Colon (tissue), 2 donors: ENCODE results near the gene TMEM132E.
"Not testable (repeated sequence)": the region's sequence is repeated elsewhere in the genome, so short reads cannot be mapped to it uniquely, and the experiment has no call there.

Experiments
- FAIRE-seq: peaks from 2 replicates; lab custom pipeline; 2012; peaks lifted over from hg19 to GRCh38; lab: Jason Lieb, UNC
- donor health status: control.
- donor health status: control.

TMEM132E gene, protein sequence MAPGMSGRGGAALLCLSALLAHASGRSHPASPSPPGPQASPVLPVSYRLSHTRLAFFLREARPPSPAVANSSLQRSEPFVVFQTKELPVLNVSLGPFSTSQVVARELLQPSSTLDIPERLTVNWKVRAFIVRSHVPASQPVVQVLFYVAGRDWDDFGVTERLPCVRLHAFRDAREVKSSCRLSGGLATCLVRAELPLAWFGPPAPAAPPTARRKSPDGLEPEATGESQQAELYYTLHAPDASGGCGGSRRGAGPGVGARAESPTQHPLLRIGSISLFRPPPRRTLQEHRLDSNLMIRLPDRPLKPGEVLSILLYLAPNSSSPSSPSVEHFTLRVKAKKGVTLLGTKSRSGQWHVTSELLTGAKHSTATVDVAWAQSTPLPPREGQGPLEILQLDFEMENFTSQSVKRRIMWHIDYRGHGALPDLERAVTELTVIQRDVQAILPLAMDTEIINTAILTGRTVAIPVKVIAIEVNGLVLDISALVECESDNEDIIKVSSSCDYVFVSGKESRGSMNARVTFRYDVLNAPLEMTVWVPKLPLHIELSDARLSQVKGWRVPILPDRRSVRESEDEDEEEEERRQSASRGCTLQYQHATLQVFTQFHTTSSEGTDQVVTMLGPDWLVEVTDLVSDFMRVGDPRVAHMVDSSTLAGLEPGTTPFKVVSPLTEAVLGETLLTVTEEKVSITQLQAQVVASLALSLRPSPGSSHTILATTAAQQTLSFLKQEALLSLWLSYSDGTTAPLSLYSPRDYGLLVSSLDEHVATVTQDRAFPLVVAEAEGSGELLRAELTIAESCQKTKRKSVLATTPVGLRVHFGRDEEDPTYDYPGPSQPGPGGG (N-terminal part only)

DNA sequence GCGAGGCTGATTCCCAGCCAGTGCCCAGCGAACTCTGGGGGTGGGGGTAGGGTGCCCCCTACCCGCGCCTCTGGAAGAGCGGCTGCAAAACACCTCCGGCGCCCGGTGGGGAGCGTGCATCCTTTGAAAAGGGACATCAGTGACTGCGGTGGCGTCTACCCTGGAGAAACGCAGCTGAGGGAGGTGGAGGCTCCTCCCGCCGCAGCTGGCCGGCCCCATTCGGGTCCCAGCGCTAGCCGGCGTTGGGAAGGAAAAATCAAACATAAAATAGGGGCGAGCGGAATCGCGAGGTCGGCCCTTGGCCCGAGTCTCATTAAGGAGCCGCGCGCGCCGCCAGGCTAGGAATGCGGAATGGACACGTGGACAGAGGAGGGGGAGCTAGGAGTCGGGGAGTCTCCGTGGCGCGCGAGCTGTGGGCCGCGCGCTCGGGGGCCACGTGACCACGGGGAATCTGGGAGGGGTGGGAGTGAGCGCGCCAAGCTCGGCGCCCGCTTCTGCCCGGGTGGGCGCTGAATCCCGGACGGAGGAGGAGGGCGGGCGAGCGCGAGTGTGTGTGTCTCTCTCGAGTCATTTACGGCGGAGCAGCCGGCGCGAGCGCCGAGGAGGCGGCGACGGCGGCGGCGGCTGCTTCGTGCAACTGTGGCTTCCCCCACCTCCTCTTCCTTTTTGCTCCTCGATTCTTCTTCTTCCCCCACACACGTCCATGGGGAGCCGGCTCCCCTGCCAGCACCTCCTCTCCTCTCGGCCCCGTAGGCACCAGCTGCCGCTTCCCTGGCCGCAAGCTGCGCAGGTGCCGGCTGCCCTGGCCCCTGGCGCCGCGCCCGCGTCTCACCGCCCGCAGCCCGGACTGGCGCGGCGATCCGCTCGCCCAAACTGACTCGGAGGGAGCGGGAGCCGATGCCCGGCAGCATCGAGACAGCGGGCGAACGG lies at the start of gene TMEM132E:
TSS of gene TMEM132E (plus strand) at position 566 of the 930 bp plus-strand sequence. CDS start 1,495 bp downstream, outside the sequence.
- FAIRE-seq, result no peak

DNA sequence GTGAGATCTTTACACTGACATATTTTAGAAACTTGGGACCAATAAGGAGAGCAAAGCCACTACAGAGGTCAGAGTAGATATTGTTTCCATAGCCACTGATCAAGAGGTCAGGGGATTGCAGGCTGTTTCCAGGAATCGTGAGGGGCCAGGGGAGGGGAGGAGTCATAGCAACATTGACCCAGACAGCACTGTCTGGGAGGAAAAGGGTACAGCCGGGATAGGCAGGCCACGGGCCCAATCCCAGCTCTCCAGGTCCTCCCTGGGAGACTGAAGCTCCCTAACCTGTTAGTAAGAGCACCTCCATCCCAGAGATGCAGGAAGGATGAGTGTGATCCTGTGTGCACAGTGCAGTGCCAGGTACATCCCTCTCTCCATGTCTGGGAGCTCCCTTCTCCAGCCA lies 48.5 kb upstream of the TMEM132E start:
- no peak for FAIRE-seq

DNA sequence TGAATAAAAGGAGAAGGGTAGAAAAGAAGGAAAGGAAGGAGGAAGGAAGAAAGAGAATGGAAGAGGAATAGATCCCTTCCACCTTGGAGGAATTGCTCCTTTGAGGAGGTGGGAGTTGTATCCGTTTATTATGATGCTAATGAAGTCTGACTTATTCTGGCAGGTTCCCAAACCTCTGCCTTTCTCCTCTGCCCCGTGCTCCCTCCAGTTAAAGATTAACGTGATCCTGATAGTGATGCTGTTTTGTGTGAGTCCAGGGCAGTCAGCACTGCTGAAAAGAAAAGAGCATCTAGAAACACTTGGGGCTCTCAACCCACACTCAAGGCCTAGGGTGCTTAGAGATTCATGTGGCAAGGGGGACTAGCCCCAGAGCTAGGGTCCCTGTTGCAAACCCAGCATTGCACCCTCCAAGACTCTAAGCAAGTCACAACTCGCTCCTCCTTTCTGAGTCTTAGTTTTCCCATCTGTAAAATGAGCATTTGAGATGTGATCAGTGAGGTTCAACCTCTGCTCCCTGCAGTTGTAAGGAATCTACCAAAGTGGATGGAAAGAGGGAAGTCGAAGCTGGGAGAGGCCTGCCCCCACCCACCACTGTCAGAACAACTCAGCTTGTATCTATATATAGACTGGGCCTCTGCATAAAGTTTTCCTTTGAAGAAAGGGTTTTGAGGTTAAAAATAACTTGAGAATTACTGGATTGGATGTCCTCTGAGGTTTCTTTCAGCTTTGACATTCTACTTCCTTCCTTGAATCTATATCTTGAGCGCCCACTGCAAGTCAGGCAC lies 46.9 kb upstream of the TMEM132E start:
- FAIRE-seq, result no peak

DNA sequence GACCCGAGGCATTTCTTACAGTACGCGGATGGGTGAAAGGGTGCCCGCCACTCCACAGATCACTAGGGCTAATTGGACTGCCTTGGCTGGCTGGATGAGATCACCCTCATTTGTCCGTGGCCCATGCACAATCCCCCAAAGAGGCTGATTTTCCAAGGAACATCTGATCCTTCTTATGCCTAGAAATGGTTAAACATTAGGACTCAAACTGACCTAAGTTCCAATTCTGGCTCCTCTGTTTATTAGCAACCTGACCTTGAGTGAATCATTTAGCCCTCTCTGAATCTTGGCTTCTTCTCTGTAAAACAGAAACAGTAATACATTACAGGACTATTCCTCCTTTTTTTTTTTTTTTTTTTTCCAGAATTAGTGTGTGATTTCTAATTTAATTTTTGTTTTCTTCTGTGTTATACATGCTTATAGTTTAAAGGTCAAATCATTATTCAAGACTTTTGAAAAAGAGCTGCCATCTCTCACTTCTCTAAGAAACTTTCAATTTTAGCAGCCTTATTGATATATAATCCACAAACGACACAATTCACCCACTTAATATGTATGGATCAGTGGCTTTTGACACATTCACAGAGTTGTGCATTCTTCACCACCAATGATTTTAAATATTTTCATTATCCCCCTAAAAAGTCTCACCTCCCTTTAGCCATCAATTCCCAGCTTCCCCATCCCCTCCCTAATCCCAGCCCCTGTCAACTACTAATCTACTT lies 45.4 kb upstream of the TMEM132E start:
- FAIRE-seq, result no peak

DNA sequence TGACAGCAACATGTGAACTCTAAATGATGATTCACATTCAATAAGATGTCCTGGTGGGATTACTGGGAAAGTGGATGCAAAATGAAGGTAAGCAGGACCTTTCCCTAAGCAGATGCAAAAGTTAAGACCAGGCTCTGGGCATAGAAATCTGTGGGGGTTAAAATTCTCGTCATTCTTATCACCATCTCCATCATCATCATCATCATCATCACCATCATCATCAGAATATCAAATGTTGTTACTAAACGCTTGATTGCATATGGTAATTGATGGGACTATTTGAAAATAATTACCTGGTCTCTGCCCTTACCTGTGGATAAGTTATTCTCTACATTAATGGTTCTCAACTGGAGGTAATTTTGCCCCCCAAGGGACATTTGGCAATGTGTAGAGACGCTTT lies 41.9 kb upstream of the TMEM132E start:
- no peak for FAIRE-seq

DNA sequence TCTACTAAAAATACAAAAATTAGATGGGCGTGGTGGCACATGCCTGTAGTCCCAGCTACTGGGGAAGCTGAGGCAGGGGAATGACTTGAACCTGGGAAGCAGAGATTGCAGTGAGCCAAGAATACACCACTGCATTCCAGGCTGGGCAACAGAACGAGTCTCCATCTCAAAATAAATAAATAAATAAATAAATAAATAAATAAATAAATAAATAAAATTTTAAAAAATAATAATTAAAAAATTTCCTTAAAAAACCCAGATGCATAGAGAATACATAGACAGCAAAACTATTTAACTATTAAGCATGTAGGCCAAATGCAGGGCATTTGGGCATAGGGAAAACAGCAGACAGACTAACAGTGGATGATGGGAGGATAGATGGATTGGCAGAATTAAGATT lies 40.8 kb upstream of the TMEM132E start:
- FAIRE-seq, result not testable (repeated sequence)

DNA sequence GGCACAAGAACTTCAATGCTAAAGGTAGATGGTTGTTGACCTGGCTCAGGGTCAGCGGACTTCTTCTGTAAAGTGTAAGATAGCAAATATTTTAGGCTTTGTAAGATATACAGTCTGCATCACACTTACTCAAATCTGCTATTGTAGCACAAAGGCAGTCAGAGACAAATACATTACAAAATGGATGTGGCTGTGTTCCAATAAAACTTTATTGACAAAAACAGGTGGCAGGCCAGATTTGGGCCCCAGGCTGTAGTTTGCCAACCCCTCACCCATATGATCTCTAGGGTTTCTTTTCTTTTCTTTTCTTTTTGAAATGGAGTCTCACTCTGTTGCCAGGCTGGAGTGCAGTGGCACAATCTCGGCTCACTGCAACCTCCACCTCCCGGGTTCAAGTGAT lies 39.5 kb upstream of the TMEM132E start:
- no peak for FAIRE-seq

DNA sequence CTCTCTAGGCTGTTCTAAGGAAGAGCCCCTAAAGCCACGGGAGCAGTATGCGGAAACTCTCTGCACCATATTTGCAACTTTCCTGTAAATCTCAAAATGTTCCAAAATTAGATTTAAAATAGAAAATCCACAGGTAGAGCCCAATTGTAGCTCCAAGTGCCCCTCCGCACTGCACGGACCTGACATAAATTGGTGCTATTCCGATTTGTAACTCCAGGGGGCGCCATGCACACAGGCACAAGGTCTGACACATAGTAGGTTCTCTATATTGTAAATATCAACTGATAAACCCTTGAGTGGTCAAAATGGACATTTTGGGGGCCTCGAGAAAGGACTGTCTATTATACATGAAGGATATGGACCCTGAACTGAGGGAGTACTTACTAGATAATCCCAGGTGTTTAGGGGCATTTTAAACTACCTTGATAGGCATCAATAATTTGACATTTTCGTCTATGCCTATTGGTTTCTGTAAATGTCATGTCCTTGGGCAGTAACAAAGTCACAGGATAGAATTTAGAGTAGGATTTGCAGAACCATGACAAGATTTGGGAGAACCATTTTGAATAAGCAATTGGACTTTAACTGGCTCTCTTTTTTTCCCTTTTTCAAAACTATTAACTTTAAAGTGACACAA lies 36.6 kb upstream of the TMEM132E start:
- FAIRE-seq, result no peak

DNA sequence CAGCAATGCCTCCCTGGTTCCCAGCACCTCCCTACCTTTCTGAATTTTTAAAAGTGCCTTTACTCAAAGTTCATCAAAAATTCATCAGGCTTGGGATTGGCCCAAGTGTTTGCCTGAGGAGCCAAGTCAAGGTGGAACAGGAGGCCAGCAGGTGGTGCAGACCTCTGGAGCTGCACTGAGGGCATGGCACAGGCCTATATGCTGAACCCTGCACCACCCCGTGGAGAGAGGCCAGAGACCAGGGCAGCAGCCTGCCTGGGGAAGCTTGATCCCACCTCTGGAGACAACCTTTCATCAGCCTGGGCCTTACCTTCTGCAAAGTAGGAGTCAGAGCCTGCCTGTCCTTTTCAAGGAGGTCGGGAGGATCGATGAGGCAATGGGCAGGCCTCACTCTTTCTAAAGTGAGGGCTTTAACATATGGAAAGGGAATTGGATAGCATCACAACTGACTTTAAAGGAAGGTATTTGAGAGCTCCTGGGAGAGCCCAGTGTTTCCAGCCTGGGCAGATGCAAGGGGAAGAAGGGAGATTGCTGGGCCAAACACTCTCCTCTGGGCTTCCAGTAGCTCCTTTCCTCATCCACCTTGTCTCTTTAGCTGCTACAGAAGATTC lies 31.8 kb upstream of the TMEM132E start:
- no peak for FAIRE-seq

DNA sequence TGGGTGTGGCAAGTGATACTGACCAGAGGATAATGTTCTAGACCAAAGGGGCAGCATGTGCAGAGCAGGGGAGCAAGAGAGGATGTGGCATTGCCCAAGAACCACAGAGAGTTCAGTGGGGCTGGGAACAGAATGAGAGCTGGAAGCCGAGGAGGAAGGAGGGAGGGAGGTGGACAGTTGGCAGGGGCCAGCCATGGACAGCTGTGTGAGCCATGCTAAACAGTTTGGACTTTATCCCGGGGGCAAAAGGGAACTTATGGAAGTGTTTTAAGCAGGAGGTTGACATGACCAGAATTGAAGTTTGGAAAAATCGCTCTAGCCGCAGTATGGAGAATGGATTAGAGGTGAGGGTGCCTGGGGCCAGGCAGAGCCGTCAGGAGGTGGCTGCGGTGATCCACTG lies 29.4 kb upstream of the TMEM132E start:
- FAIRE-seq, result no peak

DNA sequence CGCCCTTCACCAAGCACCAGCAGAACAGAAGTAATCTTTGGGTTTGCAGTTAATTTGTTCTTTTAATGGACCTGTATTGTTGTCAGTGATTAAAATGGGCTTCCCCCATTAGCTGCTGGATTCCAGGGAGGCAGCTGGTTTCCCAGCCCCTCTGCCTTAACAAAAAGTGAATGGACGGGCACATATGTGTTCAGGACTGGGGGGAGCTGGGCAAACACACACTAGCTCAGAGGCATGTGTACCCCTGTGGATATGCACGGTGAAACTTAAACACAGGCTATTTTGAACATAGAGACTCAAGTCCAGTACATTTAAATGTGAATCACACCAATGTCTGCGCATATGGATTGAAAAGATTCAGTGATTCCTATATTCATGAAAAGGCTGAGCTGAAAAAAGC lies 25.5 kb upstream of the TMEM132E start:
- FAIRE-seq, result no peak

DNA sequence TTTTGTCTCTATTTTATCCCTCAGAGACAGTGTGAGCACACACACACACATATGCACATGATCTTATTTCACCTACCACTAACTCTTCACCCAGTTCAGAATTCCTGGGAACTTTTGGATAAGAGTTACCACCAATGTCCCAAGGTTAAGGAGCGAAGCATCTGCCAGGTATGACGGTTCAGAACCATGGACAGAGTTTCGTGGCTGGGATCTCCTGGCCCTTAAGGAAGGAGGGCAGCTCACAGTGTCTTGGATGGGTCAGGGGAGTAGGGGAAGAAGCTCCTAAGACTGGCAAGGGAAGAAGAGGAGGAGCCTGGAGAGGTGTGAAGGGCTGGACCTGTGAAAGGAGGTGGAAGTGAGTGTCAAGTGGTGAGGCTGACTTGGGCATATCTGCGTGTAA lies 23.0 kb upstream of the TMEM132E start:
- FAIRE-seq, result no peak

DNA sequence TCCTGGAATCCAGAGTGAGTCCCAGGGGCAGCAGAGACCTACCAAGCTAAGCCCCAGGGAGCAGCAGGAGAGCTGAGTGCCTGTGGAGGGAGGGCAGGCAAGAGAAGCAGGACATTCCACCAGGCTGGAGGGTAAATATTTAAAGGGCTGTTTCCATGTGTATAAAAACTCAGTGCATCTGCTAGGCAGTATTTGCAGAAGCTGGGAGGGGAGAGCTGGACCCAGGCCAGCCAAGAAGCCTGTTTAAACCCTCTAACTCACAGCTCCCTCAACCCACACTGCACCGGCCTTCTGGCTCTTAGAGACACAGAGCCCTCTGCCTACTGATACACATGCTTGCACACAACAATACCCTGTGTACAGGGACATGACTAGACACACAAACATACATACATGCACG lies 22.5 kb upstream of the TMEM132E start:
- no peak for FAIRE-seq

DNA sequence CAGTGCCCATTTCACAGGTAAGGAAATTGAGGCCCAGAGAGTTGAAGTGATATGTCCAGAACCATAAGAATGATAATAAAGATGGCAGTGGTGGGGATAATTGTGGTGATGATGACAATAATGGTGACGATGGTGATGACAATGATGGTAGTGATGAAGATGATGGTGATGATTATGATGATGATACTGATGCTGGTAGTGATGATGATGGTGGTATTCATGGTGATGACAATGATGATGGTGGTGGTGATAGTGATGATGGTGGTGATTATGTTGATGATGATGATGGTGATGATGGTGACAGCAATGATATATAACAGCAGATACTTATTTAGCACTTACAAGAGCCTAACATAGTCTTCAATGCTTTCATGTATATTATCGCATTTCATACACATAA lies 18.1 kb upstream of the TMEM132E start:
- FAIRE-seq, result no peak

DNA sequence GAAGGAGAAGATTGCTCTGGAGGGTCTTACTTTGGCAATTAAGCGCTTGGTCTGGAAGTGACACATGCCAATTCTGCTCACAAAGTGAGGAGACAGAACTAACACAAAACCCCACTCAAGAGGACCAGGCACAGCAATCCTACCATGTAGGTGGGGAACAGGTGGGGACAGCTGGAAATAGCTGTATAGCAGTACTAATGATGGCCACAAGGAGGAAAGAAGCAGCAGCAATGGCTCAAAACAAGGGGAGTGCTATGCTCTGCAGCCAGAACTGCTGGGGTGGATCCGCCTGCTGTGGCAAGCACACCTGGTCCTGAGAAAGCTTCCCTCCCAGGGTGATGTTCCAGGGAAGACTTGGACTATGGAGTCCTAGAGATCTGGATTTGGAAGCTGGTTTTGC lies 17.0 kb upstream of the TMEM132E start:
- no peak for FAIRE-seq

DNA sequence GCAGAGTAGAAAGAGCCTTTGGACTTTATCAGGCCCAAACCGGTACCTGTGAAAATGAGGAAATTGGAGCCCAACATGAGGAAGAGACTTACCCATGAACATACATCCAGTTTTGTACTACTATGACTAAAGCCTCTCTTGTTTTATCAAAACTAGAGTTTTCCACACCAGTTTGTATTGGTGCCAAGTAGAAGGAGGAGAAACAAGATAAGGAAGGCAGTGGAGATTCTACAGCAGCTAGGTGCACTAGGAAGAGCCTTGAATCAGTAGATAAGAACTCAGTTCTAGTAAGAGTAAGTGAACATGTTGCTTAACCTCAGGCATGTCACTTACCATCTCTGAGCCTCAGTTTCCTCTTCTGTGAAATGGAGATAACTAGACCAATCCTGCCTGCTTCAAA lies 13.7 kb upstream of the TMEM132E start:
- FAIRE-seq, result no peak

DNA sequence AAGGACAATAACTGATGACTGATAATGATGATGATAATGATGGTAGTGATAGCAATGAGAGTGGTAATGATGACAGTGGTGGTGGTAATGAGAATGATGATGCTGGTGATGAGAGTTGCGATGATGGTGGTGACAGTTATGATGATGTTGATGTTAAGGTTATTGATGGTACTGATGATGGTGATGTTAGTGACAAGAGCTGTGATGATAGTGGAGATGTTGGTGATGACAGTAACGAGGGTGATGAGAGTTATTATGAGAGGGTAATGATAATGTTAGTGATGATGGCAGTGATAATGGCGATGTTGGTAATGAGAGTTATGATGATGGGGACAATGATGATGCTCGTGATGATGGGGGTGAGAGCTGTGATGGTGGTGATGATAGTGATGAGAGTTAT lies 13.2 kb upstream of the TMEM132E start:
- no peak for FAIRE-seq

DNA sequence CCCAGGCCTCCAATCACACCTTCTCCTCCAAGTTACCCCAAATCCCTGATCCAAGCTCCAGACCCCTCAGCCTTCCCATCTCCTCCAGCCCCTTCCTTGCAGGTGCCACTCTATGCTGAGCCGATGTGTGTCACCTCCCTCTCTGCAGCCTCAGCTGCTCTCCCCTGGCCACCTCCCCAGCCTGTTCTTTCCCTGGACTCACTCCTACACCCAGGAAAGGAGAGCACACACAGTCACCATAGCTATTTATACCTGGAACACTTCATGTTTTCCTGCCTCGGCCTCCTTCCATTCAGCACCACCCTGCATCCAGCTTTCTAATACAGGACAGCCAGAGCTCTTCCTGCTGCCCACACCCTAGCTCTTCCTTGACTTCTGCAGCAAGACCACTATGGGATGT lies 12.5 kb upstream of the TMEM132E start:
- no peak for FAIRE-seq

DNA sequence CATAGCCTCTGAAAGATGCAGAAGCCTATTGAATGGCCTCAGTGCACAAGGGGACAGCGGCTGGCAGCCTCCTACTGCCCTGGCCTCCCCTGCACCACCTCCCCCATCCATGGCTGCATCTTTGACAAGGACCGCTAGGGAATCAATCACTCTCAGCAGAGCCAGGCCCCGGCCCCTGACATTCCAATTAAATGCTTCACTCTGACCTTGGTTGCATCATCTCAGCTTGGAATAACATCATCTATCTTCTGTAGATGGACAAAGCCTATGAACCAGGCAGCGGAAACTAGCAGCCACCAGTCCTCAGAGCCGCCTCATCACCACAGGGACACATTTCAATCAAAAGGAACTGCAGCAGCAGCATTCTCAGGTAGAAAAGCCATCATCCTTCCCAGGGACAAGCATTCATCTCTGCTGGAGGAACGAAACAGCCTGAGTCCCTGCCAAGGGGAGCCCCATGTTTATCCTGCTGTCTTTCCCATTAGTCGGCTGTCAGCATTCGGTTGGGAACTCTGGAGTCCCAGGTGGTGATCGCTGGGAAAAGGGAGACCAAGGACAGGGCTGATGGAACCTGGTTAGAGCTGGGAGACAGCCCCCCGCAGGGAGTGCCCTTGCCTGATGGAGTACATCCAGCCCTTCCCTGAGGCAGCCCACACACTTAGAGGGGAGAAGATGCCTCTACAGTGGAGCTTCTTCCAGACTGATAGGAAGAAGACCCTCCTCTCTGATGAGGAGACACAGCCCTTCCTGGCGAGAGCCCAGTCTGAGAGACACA lies 11.5 kb upstream of the TMEM132E start:
- no peak for FAIRE-seq
